Activated CD4-positive, CD25-positive, alpha-beta regulatory T cell (primary cell): ENCODE data around the gene NETO2.
"Not testable (repeated sequence)": the region's sequence is repeated elsewhere in the genome, so short reads cannot be mapped to it uniquely, and the experiment has no call there.

ENCODE experiments used
- DNase-seq, 4 experiments: peaks; one replicate each; lab custom pipeline; 2025; lab: John Stamatoyannopoulos, UW

Gene NETO2

GRCh38 chr16:47065766-47066688 lies 77.7 kb downstream of the NETO2 start:
- no peak for DNase-seq

- no peak for DNase-seq
Observed at GRCh38 chr16:47064775-47065174, 79.0 kb downstream of the NETO2 start.

GRCh38 chr16:47063011-47063724 lies 80.6 kb downstream of the NETO2 start:
- no peak for DNase-seq

- no peak for DNase-seq
Observed at GRCh38 chr16:47061204-47061603, 82.5 kb downstream of the NETO2 start.

GRCh38 chr16:47060596-47060995 lies 83.1 kb downstream of the NETO2 start:
- DNase-seq = no peak

GRCh38 chr16:47059991-47060390 lies 83.8 kb downstream of the NETO2 start:
- no peak for DNase-seq

- DNase-seq = not testable (repeated sequence)
Observed at GRCh38 chr16:47059130-47059529, 84.6 kb downstream of the NETO2 start.

GRCh38 chr16:47058295-47059086 lies 85.3 kb downstream of the NETO2 start:
- DNase-seq = no peak

GRCh38 chr16:47057630-47057993 lies 86.1 kb downstream of the NETO2 start:
- DNase-seq = no peak

- no peak for DNase-seq
Observed at GRCh38 chr16:47056688-47057629, 86.8 kb downstream of the NETO2 start.

- DNase-seq = not testable (repeated sequence)
Observed at GRCh38 chr16:47056061-47056460, 87.7 kb downstream of the NETO2 start.

GRCh38 chr16:47055136-47055885 lies 88.4 kb downstream of the NETO2 start:
- DNase-seq = no peak

- DNase-seq = no peak
Observed at GRCh38 chr16:47054306-47054705, 89.4 kb downstream of the NETO2 start.

GRCh38 chr16:47053895-47054294 lies 89.8 kb downstream of the NETO2 start:
- DNase-seq = no peak

GRCh38 chr16:47052666-47053640 lies 90.8 kb downstream of the NETO2 start:
- DNase-seq = no peak

GRCh38 chr16:47051031-47051430 lies 92.7 kb downstream of the NETO2 start:
- no peak for DNase-seq

- DNase-seq = no peak
Observed at GRCh38 chr16:47049901-47050583, 93.7 kb downstream of the NETO2 start.

- no peak for DNase-seq
Observed at GRCh38 chr16:47047524-47048203, 96.1 kb downstream of the NETO2 start.
